HG03175 (cell line): ENCODE measurements around the gene TNFRSF19.
"Not testable (repeated sequence)": the region's sequence is repeated elsewhere in the genome, so short reads cannot be mapped to it uniquely, and the experiment has no call there.

Source experiments
- ATAC-seq: cut with Tn5 transposase; IDR thresholded peaks from one replicate; pipeline ENCODE4 v1.9.1; 2021; ENCODE audit warnings: mild to moderate bottlenecking, moderate library complexity; ENCODE audit not compliant: unreplicated experiment

The TNFRSF19 gene

DNA sequence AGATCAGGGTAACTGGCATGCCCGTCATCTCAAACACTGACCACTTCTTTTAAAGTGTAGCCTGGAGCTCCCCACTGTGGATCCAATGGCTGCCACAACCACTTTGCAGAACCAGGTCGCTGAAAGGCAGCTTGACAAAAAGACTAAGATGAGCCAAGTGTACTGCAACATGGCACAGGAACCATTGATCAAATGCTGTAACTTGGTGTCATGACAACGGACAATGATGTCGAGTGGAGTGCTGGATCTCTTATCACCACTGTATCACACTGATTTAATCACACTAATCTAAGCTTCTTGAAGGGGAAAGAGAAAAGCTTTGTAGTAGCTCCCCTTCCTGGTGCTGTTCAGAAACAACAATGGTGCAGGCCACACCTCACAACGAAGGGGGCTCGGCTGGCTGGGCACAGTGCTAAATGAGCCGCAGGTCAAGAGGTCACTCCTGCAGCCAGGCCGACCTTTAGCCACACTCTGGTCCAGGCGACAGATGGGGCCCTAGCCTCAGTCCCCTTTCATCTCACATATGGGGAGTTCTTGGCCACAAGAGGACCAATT lies 2.2 kb upstream of the TNFRSF19 start:
- ATAC-seq, result no peak

DNA sequence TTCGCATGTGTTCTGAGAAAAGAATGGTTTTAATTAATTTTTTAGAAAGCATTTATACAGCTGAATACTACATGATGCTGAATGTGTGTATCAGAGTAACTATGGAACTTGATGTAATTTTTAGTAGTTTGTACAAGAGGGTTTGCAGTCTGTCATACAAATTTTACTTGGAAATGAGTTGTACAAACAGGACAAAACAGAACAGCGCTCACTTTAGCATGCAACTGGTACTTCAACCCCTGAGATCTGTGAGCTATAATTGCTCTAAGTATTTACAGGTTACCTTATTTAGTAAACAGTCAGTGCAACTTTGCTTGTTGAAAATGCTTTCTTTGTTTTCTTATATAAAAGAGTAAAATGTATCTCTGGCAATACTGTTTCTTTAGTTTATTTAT lies 706 bp downstream of the TNFRSF19 start:
- no peak for ATAC-seq

DNA sequence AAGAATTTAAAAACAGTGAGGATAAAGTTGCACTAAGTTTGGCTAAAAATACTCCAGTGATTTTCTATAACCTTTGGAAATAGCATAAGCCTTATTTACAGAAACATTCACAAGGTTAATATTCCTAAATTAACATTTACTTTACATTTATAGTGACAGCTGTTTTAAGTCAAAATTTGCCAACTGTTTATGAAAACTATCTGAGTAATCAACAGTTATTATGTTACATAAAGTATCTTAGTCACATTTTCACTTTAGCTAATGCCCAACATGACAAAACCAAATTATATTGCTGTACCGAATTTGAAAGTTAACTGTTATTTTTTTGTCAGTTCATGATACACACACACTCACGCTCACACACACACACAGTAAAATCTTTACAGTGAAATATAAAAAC lies 1.2 kb downstream of the TNFRSF19 start:
- no peak for ATAC-seq

DNA sequence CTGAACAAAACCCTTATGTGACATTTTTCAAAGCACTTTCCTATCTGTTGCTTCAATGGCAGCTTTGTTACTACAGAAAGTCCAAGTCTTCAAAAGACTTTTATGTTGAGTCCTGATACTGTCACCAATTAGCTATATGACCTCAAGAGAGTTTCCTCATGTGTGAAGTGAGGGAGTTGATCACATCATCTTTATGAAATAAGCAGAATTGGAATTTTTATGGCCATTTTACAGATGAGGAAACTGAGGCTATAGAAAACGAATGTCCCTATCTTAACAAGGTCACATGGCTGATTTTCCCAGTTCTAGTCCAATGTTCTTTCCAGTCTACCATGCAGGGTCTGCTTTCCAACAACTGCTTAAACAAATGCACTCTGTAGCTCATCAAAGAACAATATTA lies 2.6 kb downstream of the TNFRSF19 start:
- ATAC-seq, result no peak

DNA sequence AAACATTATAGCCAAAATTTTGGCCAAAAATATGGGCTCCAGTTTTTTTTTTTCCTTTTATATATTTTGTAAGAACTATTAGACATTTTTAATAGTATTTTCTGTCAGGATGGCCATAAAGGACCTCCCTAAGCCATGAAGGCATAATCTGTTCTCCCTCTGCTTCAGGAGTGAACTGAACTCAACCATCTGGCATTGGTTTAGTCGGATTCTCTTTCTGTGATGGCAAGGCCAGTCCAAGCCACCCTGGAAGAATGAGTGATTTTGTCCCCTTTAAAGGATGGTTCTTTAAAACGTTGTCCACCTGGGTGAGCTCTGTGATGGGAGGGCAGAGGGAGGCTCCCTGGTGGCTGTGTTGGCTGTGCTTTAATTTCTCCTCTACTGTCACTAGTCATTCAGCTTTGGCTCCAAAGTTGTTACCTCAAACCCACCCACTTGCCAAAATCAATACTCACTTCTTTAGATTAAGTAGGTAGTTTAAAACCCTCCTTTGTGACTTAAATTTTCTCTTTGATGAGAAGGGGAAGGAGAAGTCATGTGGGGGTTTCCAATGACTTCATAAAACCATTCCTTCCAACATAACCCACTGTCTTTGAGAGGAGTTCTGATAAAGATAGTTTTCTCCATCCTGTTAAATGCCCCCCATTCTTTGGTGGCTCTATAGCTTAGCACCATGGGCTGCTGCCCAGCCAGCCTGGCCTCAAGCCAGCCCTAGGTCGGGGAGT lies 4.4 kb downstream of the TNFRSF19 start:
- no peak for ATAC-seq

DNA sequence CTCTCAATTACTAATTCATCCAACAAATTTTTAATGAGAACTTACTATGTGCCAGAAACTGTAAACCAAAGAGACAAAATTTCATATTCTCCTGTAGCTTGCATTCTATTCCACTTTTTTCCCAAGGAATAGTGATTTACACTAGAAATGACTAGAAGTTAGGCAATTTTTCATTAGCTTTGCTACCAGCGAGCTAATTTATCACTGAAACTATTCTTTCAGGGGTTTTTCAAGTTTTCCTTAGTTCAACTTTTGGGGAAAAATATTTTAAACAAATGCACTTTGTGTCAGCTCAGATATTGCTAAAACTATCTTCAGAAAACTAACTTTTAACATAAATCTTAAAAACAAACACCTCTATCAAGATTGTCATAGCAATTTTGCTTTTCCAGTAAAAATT lies 5.4 kb downstream of the TNFRSF19 start:
- ATAC-seq, result no peak

DNA sequence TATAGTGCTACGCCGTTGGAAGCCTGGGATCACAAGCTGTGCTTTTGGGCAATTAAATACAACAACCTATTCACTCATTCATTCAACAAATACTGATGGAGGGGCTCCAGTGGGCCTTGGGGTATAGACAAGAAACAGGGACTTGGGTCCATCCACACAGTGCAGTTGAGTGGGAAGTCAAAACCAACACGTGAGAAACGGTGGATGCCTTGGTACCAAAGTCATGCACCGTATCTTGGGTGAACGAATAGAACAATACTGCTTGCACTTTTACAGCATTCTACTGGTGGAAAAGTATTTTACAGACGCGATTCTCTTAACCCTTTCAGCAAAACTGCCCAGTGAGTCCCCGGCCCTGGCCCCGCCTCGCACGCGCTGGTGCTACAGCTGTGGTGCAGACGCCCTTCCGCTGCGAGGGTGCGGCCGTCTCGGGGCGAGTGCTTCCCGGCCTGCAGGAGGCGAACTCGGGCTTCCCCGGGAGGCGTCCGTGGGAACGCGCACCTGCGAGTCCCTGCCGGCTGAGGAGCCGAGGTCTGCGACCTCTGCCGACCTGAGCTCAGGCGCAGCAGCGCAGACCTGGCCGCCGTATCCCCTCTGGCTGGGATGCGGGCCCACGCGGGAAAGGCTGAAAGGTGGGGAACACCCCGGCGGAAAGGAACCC lies 8.3 kb downstream of the TNFRSF19 start:
- peak; percentile 64 for ATAC-seq

DNA sequence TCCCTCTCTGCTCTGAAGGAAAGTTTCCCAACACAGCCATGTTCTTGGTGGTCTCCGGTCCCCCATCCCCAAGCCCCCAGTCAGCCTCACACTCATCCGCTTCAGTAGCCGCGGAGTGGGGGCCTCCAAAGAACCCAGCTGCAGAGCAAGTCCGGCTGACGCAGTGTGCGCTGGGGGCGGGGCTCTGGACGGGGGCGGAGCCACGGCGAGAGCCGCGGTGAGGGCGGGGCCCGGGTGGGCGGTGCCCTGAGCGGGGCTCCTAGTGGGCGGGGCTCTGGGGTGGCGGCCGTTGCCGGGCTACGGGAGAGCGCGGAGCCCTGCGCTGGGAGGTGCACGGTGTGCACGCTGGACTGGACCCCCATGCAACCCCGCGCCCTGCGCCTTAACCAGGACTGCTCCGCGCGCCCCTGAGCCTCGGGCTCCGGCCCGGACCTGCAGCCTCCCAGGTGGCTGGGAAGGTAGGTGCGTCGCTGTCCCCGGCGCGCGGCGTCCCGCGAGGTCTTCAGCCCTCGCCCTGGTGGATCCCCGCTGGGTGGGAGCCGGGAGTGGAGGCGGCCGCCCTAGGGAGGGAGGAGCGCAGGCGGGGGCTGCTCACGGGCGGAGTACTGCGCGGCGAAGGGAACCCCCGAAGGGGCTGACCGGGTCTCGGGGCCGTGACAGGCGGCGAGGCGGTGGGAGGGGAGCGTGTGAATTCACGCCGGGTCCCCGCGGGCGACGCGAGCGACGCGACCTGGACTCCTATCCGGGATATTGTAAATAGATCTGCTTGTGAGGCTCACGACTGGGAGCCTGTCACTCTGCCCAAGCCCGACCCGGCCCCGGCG lies 9.1 kb downstream of the TNFRSF19 start:
- ATAC-seq, result peak; percentile 87

DNA sequence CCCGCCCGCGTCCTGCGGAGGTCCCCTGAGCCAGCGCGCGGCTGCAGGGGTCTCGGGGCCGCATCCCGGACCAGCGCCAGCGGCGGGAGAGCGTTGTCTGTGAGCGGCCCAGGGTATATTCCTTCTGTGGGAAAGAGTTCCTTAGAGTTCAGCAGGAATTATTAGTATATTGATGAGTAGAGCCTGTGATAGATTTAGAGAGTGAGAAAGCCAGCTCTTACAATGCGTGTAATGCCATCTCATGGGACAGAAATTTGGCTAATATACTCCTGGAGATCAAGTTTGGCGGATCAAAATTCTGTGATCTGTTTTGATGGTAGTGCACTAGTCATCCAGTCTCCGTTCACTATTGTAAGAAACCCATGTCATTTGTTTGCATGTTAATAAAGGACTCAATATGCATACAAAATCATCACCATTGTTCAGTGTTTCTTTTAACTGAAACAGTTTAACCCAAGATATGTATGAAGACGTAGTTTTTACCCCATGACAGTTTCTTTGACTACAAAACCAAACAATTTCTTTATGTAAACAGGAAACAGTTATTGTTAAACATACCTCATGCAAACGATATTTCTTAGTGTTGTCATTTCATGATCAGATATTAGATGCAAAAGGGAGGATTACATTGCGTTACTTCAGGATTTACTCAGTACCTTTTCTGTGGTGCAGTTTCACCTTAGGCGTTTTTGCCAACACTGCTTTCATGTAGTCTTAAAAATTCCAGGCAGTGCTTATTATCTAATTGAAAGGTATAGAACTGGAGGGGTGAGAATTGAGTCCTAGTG lies 9.9 kb downstream of the TNFRSF19 start:
- no peak for ATAC-seq

DNA sequence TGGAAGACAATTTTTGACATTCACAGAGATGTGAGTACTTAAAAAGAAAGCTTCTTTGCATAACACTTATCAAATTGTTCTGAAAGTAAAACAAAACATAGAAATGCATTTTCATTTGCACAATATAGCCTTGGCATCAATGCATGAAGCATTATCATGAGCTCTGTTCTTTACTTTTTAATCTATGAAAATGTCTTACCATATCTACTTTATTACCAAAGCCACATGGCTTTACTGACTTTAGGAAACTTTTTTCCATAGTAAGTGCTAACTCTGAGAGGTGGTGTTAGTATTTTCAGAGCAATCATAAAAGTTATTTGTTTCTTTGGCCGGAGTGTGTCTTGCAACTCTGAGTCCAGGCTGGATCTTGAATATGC lies 10.5 kb downstream of the TNFRSF19 start:
- no peak for ATAC-seq

DNA sequence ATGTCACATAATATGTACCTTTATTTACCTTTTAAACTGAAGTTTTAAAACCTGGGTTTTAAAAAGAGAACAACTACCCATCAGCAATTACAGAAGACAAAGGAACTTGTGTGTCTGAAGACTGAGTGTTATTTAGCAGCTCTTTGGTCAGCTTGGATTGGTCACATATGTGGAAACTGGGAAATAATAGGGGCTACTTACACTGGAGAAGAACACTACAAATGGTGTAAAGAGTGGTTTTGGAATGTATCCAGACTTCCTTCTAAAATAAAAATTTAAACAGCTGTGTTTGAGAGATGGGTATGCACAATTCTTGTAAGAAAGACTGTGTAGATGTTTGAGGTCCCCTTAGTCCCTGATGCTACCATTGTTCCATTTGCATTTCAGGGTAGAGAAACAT lies 13.3 kb downstream of the TNFRSF19 start:
- no peak for ATAC-seq

DNA sequence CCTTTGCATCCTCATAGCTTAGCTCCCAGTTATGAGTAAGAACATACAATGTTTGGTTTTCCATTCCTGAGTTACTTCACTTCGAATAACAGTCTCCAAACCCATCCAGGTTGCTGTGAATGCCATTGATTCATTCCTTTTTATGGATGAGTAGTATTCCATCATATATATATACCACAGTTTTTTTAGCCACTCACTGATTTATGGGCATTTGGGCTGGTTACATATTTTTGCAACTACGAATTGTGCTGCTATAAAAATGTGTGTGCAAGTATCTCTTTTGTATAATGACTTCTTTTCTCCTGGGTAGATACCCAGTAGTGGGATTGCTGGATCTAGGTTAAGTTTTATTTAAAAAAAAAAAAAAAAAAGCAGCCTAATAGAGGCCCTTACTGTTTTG lies 14.1 kb downstream of the TNFRSF19 start:
- no peak for ATAC-seq

DNA sequence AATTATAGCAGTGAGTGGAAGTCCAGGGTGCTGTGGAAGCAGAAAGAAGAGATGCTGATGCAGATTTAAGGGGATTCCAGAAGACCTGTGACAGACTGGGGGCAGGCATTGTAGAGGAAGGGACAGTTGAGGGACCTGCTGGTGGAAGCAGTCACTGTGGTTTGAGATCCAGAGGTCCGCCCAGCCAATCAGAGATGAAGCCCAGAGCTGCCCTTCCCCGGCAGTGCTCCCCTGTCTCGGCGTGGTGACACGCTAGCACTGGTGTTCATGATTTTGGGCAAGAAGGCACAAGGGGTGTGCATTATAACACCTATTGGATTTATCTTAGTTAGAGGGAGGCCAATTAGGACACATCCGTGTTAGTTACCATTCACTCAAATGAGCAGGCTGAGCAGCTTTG lies 16.1 kb downstream of the TNFRSF19 start:
- ATAC-seq, result no peak

DNA sequence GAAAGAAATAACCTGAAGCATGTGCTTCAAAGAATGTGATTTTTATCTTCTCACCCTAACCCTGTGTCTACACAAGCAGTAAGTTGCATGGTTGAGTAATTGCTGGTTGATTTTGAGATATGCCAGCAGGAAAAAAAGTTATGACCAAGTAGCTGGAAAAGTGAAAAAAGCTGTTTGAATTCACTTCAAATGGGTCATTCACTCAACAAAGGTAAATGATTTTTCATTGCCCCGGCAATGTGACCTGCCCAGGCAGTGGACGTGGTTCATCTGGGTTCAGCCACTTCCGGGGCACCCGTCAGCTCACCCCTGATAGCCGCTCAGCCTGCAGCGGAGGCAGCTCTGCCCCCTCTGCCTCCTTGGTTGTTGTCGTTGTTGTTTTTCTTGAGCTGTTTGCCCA lies 18.5 kb downstream of the TNFRSF19 start:
- no peak for ATAC-seq

DNA sequence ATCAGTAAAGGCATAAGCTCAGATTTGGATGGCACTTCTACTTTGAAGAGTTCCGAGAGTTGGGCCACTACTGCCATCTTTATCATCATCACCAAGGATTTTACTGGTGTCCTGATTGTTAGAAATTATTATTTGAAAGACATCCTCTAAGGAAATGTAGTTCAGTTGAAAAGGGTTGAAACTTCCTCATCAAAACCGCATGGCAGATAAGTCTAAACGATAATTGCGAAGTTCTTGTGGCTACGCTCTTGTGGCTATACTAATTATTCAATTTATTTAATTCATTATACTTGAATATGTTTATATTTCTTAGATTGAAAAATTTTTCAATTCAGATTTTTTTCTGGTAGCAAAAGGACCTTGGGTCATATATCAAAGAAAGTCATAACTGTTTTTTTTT lies 22.4 kb downstream of the TNFRSF19 start:
- no peak for ATAC-seq

DNA sequence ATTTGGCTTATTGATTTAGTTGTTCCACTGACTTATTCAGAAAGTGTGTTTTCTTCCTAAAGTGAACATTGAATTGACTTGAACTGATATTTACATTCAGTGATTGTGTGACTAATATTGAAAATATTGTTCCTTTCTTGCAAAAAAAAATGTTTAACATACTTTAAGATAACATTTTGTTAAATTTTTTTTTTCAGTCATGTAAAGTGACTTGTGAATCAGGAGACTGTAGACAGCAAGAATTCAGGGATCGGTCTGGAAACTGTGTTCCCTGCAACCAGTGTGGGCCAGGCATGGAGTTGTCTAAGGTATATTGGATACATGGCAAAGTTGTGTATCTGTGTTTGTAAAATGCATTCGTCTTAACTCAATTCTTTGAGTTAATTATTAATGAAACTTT lies 22.9 kb downstream of the TNFRSF19 start:
- ATAC-seq, result no peak

DNA sequence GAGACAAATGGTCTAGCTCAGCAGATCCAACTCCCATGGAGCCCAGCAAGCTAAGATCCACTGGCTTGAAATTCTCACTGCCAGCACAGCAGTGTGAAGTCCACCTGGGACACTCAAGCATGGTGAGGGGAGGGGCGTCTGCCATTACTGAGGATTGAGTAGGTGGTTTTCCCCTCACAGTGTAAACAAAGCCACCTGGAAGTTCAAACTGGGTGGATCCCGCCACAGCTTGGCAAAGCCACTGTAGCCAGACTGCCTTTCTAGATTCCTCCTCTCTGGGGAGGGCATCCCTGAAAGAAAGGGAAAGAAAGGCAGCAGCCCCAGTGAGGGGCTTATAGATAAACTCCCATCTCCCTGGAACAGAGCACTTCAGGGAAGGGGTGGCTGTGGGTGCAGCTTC lies 24.1 kb downstream of the TNFRSF19 start:
- not testable (repeated sequence) for ATAC-seq

DNA sequence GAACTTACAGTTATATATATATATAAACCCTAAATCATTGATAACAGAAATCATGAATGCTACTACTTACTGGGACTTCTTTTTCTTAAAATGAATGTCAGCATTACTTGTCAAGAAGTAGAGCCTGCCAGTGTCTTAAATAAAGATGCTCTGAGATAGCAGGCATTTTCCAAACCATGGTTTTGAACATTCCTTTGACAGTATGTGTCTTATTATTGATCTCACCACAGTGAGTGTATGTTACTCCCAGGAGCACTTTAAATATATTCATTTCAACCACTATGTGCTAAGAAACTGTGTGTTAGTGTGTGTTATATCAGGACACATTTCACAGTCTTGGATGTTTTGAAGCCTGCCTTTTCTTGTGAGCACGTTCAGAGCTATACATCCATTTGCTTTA lies 28.2 kb downstream of the TNFRSF19 start:
- no peak for ATAC-seq

DNA sequence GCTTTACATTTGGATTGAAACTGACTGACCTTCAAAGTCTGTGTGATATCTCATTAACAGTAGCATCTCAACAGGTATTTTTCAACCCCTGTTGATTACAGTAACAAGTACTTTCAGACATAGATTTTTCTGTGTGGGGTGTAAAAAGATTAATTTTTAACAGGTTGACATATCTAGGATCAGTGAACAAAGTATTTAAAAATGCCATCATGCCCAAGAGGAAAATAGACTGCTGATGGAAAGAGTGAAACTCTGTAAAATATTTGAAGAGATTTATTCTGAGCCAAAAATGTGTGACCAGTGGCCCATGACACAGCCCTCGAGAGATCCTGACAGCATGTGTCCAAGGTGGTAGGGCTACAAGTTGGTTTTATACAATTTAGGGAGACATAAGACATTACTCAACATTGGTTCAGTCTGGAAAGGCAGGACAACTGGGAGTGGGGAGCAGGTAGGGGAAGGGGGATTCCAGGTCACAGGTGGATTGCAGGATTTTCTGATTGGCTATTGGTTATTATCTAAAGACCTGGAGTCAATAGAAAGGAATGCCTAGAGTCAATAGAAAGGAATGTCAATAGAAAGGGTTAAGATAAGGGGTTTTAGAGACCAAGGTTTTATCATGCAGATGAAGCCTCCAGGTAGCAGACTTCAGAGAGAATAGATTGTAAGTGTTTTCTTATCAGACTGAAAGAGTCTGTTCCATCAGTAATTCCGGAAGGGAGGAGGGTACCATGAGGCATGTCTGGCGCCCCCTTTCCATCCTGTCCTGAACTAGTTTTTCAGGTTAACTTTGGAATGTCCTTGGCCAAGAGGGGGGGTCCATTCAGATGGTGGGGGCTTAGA lies 29.1 kb downstream of the TNFRSF19 start:
- no peak for ATAC-seq

DNA sequence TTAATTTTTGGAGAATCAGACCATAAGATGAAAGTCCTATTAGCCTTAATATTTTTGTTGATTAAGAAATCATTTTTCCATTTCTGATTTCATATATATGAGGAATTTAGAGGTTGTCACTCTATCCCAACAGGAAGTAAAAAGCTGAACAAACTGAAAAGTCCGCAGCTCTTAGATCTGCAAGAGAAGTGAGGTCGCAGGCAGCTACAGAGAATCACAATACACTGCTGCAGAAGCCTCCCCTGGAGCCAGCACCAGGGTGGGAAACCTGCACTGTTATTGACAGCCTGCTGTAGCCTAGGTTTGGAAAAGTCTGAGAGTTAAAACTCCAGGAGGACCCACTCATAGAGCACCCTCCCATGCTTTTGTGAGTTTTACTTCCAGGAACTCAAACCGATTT lies 29.9 kb downstream of the TNFRSF19 start:
- no peak for ATAC-seq
